ENCODE measurements around the gene COMT.

Gene COMT

GRCh38 chr22:19970479-19971275 lies 29.1 kb downstream of the COMT start:
- DNase-seq = peak; percentile 41

GRCh38 chr22:19971276-19972124 lies 29.9 kb downstream of the COMT start:
- DNase-seq = no peak

- DNase-seq = no peak
Observed at GRCh38 chr22:19972251-19972650, 30.7 kb downstream of the COMT start.

- no peak for DNase-seq
Observed at GRCh38 chr22:19972652-19973550, 31.3 kb downstream of the COMT start.

GRCh38 chr22:19973551-19974267 lies 32.1 kb downstream of the COMT start:
- no peak for DNase-seq

GRCh38 chr22:19974268-19974861 lies 32.8 kb downstream of the COMT start:
- DNase-seq = peak; percentile 55

GRCh38 chr22:19974935-19975706 lies 33.5 kb downstream of the COMT start:
- DNase-seq = no peak

- no peak for DNase-seq
Observed at GRCh38 chr22:19975707-19976035, 34.1 kb downstream of the COMT start.

GRCh38 chr22:19976671-19977070 lies 35.1 kb downstream of the COMT start:
- no peak for DNase-seq

- no peak for DNase-seq
Observed at GRCh38 chr22:19977296-19978243, 36.0 kb downstream of the COMT start.

- DNase-seq = no peak
Observed at GRCh38 chr22:19978748-19979147, 37.2 kb downstream of the COMT start.

- DNase-seq = no peak
Observed at GRCh38 chr22:19979712-19980493, 38.3 kb downstream of the COMT start.

- no peak for DNase-seq
Observed at GRCh38 chr22:19980766-19981165, 39.2 kb downstream of the COMT start.

GRCh38 chr22:19981171-19981960 lies 39.8 kb downstream of the COMT start:
- DNase-seq = no peak

GRCh38 chr22:19981961-19982920 lies 40.7 kb downstream of the COMT start:
- DNase-seq = no peak

GRCh38 chr22:19982991-19983578 lies 41.5 kb downstream of the COMT start:
- DNase-seq = no peak
